NCI-H2196 (cell line): ENCODE measurements around the gene DRAXIN.

ENCODE experiments used
- DNase-seq: peaks from one replicate; lab custom pipeline; 2025; ENCODE audit not compliant: unreplicated experiment; lab: John Stamatoyannopoulos, UW

The DRAXIN gene

DNA sequence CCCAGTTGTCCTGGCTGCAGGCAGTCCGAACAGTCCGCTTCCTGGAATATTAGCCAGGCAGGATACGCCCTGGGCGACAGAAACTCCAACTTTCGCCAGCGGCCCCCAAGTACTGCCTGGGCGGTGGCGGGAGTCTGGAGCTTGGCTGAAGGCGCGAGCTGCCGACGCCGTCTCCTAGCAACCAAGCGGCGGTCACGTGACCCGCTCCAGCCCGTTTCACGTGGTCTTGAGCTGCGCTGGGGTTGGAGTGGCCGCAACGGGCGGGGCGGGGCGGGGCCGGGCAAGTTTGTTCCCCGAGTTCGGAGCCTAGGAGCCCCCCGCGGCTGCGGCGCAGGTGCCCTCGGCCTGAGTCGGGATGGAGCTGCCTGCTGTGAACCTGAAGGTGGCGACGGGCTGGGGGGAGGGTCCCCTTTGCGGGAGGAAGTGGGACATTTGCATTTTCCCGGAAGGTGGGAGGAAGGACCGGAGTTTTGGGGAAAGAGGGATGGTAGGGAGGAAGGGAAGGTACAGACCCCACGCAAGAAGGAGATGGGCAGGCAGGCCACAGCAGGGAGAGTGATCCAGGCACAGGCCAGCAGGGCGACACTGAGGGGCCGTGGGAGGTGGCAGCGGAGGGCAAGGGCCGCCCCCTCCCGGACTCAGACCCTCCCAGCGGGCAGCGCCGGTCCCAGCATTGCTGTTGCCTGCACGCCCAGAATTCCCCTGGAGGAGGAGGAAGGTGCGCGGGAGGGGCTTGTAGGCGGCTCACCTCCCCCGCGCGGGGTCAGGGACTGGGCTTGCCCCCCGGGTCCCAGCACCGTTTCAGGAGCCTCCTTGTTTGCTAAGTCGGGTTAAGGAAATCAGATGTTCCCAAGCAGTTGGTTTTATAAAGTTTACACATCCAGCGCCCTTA, 44.6 kb downstream of the DRAXIN start, which contains the start of gene AGTRAP:
Gene AGTRAP (plus strand): TSS at position 283 of the 892 bp plus-strand sequence. CDS start 73 bp downstream, at position 356.
- DNase-seq, result peak; percentile 94

DNA sequence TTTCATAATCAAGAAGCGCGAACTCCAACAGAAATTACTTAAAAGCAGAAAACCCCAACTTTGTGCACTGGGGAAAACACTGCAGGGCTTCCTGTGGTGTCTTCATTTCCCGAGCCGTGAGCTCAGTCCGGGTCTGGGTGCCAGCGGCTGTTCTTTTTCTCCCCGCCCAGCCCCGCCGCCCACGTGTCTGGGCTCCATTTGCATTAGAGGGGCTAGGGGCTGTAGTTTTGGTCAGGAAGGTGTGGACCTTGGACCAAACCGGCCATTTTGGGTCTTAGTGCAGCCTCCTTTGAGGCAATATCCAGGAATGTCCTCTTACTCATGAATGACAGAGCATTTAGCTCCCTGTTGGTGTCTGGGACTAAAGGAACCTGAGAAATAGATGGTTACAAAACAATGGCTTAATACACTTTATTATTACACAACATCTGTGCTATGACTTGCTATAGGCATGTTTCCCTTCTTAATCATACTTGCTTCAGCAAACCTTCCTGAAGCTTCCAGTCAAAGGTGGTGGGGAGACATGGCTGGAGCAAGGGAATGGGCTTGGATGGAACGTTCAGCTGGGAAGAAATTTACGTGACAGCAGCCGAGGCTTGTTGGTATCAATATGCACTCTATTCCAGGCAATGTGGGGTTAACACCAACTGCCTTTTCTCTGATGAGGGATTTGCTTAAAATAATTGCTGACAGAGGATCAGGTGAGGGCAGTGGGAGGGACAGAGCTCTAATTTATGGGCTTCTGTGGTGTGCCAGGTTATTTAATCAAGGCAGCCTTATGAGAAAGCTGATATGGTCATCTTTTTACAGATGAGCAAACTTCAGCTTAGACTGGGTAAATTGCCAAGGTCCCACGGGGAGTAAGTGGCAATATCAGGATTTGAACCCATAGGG, 45.5 kb downstream of the DRAXIN start:
- DNase-seq, result peak; percentile 16

DNA sequence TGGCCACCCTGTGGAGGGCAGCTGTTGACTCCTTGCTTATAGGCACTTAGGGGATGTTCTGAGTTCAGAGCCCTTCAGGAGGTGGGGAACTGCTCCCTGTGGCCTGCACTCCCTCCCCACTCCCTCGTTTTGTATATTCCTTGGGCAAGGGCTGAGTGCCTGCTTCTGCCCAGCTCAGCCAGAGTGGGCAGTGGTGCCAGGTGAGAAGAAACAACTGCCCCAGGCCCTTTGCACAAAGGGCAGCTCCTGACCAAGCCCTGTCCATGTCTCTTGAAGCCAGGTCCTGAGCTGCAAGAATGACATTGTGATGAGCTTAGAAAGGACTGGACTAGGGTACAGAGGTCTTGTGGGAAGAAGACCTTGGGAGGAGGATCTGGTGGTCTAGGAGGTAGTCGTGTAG, 46.6 kb downstream of the DRAXIN start:
- DNase-seq, result no peak

DNA sequence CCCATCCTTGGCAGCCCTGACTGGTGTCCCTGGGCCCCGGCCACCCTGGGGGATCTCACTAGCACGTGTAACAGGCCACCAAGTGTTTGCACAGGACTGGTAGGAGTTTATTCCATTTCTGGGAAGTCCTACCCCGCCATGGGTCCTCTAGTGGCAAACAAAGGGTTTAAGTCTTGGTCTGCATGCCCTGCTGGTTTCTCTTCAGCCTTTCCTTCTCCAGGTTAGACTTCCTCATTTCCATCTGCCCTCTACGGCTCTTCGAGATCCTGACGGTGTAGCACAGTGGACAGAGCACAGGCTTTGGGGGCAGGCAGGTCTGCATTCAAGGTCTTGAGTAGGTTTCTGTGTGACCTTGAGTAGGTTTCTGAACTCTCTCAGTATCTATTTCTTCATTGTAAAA, 47.3 kb downstream of the DRAXIN start:
- DNase-seq, result no peak

DNA sequence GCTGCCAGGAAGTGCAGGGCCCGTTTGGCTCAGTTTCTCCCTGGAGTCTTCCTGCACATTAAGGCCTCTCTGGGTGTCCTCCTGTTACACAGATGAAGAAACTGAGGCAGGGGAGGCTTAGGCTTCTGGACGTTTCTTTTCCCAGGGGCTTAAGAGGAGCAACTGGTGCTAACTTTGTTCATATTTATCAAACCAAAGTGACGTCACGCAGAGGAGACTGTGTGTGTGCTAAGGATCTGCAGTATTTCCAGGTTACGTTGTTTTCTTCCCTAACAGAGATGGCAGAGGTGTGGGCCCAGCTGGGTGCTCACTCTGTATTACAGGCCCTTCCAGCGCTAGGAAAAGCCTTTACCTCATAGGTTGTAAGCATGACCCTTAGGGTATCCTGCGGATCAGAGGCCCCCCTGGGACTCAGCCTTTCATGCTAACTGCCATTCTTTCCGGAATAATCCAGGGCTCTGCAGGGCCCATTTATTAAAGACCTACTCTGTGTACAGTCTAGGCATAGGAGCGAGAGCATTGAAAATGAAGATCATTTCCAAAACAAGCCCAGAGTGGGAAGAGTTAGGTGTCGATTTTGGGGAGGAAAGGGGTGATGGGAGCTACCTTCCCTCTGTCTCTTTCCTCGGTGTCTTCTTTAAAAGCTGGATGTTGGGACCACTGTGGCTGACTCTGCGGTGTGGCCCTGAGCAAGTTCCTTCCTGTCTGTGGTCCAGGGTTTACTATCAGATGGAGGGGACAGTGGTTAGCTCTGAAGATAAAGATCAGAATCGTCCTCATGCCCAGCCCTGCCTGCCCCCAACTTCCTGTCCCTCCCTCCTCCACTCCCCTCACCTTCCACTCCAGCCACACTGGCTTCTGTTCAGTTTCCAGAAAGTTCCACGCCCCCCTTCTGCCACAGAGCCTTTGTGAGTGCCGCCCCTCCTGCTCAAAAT, 49.0 kb downstream of the DRAXIN start:
- DNase-seq, result no peak

DNA sequence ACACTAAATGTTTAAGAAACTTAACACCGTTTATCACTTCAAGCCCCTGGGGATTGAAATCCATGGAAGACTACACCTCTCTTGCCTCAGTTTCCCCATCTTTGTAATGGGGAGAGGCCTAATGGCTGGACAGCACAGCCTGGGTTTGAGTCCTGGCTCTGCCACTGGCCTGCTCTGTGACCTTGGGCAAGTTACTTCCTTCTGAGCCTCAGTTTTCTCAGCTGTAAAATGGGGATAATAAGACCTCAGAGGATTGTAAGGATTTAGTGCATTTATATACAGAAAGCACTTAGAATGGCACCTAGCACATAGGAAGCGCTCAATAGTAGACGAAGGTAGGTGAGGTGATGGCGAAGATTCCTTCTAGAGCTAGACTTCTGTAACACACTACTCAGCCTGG, 50.0 kb downstream of the DRAXIN start:
- no peak for DNase-seq

DNA sequence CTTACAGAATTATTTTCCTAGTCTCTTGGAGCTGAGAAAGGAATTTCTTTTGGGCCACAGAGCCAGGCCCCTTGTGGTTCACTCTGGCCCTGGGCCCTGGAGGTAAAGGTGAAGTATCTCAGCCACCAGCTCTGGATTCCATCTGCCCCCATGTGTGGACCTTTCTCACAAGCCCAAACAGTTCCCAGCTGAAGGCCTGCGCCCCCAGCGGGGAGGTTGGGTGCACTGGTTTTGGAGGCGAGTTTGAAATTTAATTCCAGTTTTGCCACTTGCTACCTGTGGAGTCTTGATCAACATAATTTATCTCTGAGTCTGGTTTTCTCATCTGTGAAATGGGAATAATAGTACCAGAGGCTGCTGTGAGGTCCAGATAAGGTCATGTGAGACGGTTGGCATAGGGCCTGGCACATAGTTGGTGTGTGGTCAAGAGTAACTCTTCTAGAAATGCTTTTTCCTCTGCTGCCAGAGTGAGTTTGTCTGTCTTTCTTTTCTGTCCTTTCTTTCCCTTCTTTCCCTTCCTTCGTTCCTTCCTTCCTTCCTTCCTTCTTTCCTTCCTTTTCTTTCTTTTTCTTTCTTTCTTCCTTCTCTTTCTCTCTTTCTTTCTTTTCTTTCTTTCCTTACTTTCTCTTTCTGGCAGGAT, 50.5 kb downstream of the DRAXIN start:
- DNase-seq, result no peak

DNA sequence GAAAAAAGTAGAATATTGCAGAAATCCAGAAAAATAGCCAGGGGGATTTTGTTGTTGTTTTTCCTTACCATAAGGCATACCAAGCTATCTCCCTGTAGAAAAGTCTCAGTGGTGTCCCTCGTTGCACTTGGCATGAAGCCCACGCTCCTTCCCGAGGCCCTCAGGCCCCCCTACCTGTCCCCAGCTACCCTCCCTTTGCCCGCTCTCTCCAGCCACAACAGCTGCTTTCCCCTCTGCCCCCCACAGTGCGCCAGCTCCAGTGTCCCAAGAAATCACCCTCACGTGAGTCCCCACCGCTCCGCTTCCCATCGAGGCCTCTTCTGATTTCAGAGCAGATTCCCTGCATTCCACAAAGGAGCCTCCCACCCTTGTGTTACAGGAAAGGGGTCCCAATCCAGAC, 52.8 kb downstream of the DRAXIN start:
- no peak for DNase-seq

DNA sequence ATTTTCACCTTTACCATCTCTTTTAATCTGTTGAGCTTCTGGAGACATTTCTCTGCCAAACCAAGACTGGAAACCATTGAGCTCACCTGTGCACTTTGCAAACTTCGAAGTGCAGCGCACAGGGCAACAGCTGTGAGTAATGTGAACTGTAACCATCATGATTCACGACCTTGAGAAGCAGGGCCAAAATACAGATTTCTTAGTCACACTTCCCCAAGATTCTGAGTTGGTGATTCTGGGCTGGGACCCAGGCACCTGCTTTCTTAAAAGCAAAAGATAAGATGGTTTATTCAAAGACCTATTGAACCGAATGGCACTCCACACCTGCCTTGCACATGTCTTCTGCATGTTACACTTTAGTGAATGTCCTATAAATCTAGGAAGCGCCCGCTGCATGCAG, 54.6 kb downstream of the DRAXIN start:
- no peak for DNase-seq

DNA sequence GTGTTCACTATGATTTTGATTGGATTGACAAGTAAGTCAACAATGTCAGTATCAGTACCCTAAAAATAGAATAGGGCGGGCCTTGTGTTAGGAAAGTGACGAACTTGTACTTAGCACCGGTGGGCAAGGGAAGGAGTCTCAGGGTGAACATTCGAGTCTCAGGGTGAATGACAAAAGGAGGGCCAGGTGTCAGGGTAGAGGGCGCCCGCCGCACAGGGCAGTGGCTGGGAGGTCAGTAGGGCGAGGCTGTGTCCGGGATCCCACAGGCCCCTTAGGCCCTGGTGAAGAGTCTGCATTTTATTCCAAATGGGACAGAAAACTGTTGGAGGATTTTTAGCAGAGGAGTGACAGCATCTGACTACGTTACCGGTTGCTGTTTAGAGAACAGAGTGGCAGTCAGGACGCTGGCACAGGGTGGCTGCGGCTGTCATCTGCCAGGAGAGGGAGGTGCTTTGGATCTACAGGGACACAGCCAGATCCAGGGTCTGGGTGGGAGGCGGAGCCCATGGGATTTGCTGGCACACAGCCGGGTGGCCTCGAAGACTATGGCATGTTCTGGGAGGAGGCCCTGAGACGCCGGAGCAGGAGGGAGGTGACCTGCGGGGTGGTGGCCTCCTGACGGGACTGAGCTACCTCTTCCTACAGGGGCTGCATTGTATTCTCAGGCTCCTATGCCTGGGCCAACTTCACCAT, 55.4 kb downstream of the DRAXIN start:
- no peak for DNase-seq

DNA sequence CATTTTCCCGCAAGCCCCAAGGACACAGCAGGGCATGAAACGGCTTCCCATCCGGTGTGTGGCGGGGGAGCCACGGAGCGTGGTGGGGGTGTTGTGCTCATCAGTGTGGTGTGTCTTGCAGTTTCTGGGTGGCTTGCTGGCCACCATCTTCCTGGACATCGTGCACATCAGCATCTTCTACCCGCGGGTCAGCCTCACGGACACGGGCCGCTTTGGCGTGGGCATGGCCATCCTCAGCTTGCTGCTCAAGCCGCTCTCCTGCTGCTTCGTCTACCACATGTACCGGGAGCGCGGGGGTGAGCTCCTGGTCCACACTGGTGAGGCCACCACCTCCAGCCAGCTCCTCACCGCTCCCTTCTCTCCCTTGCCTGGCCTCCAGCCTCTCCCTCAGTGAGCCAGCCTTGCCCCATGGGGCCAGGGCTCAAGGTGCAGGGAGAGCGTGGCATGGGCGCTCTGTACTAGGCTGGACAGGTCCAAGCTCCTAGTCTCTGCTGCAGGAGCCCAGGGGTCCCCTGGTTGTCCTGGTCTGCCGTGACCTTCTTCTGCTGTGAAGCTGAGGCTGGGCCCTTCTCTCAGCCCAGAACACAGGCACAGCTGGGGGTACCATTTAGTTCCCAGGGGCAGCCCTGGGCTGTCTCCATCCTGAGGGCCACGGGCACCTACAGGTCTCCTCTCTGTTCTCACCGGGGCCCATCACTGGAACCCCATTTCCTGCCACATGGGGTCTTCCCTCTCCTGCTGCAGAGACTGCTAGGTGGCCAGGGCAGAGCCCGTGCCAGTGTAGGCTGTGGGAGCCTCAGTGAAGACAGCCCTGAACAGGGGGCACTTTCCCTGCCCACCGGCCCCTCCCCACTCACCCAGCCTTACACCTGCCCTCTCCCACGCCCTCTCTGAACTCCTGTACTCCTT, 57.0 kb downstream of the DRAXIN start:
- no peak for DNase-seq

DNA sequence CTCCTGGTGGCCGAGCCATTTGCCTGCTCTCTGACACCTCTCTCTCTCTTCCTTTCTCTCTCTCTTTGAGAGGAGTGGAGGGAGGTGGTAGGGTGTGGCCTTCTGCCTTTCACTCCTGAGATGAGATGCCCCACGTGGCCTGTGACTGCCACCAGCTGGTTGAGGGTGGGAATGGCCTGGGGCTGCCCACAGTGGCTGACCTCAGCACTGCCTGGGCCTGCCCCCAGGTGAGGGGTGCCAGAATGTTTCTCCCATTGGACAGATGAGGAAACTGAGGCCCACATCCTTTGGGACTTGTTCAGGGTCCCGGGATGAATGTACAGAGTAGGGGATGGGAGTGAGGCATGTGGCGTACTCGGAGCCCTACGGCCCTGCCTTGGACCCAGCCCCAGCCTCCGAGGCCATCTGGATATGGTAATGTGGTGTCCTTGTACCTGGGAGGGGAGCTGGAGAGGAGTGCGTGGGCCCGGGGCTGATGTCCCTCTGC, 57.7 kb downstream of the DRAXIN start:
- DNase-seq, result peak; percentile 68

DNA sequence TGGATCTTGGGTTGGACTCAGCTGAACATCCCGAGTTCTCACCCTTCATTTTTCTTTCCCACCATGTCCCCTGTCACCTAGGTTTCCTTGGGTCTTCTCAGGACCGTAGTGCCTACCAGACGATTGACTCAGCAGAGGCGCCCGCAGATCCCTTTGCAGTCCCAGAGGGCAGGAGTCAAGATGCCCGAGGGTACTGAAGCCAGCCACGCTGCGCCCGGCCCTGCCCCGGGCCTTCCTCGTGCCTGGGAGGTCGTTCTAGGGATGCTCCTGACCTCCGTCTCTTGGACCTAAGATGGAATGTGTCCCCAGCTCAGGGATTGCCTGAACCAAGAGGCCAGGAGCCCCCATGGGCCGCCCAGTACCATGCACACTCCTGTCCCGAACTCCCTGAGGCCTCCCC, 58.5 kb downstream of the DRAXIN start:
- DNase-seq, result no peak

DNA sequence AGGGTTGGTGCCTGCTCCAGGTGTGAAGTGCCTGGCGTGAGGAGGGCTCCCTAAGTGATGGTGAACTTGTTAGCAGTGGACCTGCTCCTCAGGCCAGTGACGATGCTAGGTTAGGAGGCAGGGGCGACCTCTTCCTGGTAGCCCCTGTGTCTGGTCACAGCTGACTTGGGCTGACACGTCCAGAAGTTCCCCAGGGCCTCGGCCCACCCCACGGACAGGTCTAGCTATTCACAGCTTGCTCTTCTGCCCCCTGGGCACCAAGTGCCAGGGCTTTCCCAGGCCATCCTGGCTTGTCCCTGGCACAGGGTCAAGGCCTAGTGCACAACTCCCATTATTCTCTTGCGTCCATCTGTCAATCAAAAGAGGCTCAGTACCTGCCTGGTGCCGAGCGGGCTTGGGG, 59.6 kb downstream of the DRAXIN start:
- DNase-seq, result no peak

DNA sequence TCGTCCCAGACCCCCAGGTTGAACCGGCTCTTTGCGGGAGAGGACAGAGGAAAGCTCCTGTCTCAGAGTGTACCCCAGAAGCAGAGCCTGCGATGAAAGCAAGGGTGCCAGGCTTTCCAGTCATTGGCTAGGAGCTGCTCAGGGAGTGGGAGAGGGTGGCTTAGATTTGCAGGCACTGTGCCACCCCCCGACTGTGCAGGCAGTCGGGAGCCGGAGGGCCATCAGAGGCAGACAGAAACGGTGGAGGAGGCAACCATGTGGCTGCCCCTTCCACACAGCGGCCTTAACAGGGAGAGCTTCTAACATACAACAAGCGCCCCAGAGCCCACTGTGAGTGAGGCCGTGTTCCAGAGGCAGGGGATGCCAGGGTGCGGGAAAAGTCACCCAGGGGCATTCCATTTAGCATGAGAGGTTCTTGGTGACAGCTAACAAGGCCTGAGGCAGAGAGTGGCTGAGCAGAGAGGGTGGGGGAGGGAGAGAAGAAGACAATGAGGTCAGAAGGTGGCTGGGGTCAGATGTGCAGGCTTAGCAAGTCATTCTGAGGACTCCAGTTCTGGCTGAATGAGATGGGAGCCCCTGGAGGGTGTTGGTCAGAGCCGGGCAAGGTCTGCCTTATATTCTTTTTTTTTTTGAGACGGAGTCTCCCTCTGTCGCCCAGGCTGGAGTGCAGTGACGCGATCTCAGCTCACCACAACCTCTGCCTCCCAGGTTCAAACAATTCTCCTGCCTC, 61.0 kb downstream of the DRAXIN start:
- DNase-seq, result no peak

DNA sequence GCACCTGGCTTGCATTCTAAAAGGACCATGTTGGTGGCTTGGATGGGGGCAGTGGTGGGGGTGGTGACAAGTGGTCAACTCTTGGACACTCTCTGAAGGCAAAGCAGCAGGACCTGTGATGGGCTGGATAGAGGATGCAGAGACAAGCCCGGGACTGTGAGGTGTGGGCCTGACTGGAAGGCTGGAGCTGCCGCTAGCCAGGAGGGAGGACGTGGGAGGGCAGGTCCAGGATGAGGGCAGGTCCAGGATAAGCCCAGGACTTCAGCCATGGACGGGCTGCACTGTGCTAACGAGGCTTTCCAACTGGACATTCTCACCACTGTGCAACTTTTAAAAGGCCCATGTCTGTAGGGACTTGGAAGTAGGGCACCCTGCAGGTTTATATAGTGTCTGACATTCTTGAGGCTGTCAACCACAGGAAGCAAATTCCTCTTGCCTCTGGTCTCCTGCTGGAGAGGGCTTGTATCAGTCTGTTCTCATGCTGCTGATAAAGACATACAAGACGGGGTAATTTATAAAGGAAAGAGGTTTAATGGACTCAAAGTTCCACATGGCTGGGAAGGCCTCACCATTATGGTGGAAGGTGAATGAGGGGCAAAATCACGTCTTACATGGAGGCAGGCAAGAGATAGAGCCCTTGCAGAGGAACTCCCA, 62.2 kb downstream of the DRAXIN start:
- DNase-seq, result no peak

DNA sequence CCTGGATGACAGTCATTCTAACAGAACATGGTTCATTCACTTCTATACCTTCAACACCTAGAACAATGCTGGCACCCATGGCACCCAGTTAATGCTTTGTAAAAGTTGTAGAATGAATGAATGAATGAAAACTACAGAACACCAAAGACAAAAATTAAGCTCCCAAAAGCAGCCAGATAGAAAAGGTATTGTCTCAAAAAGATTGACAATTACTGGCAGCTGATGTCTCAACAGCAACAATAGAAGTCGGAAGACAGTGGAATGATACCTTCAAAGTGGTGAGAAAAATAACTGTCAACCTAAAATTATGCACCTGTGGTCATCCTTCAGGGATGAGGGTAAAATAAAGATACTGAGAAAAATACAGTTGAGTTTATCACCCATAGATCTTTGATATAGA, 65.5 kb downstream of the DRAXIN start:
- DNase-seq, result no peak
